IMR-90 (cell line): ENCODE results near the gene FARP1. TPM values are rescaled to one million over a fixed set of nuclear protein-coding genes. Genes with fewer than 3 reads are reported as not detected.

Experiments
- ATAC-seq: fragments of 200-7000 bp; cut with Tn5 transposase; 2 replicates; pipeline ENCODE4 v1.9.1; 2020; ENCODE audit warnings: low read depth, mild to moderate bottlenecking, moderate library complexity
- BruUV-seq: library from RNA; stranded (reverse); fragments of 400-500 nt; replicated peaks from 2 replicates; lab custom pipeline; 2021; lab: Mats Ljungman, UMichigan
- CTCF ChIA-PET: fragments of 300-600 bp; formaldehyde crosslinking; extraction: SDS; loops from one replicate; lab custom pipeline; 2021; ENCODE audit warnings: antibody characterized with exemption; lab: Yijun Ruan, JAX
- POLR2A ChIA-PET: fragments of 300-600 bp; sonication (Branson Sonifier 250); formaldehyde crosslinking; loops from one replicate; lab custom pipeline; 2022; ENCODE audit warnings: antibody characterized with exemption; ENCODE audit not compliant: unreplicated experiment; lab: Charles Lee
- DNase-seq: peaks from one replicate; pipeline ENCODE4 v3.0.0; 2013
- H2AFZ ChIP-seq: replicated peaks from 2 replicates; pipeline ENCODE3; 2013; ENCODE audit warnings: low read length, mild to moderate bottlenecking; ENCODE audit not compliant: poor library complexity
- H2AK5ac ChIP-seq: 2 replicates; pipeline ENCODE4 v1.6.1; 2013; ENCODE audit warnings: low read depth, low read length, inconsistent platforms
- H2AK9ac ChIP-seq: replicated peaks from 2 replicates; pipeline ENCODE3; 2013; ENCODE audit warnings: mild to moderate bottlenecking, low read depth, low read length, moderate library complexity; ENCODE audit not compliant: poor library complexity
- H2BK120ac ChIP-seq: 2 replicates; pipeline ENCODE4 v1.6.1; 2013; ENCODE audit warnings: low read depth, low read length, inconsistent platforms
- H2BK15ac ChIP-seq: 3 replicates; pipeline ENCODE4 v1.6.1; 2013; ENCODE audit warnings: low read depth, low read length, inconsistent platforms
- H2BK20ac ChIP-seq: 2 replicates; pipeline ENCODE4 v1.6.1; 2013; ENCODE audit warnings: low read depth, mild to moderate bottlenecking, inconsistent platforms, low read length, moderate library complexity
- H2BK5ac ChIP-seq: 2 replicates; pipeline ENCODE4 v1.6.1; 2013; ENCODE audit warnings: mild to moderate bottlenecking, low read depth, low read length, inconsistent platforms; ENCODE audit not compliant: poor library complexity, severe bottlenecking
- H3K14ac ChIP-seq: replicated peaks from 2 replicates; pipeline ENCODE4 v1.6.1; 2013; ENCODE audit warnings: low read depth, low read length, inconsistent platforms
- H3K18ac ChIP-seq: 2 replicates; pipeline ENCODE4 v1.6.1; 2013; ENCODE audit warnings: low read depth, low read length, control low read depth
- H3K23ac ChIP-seq: 2 replicates; pipeline ENCODE4 v1.6.1; 2013; ENCODE audit warnings: low read depth, low read length, inconsistent platforms
- H3K27ac ChIP-seq: 2 replicates; pipeline ENCODE4 v1.5.1; 2013; ENCODE audit warnings: mild to moderate bottlenecking, control low read depth, low read length; ENCODE audit not compliant: insufficient read depth
- H3K27me3 ChIP-seq: 2 replicates; pipeline ENCODE4 v1.6.1; 2013; ENCODE audit warnings: low read length; ENCODE audit not compliant: control insufficient read depth, insufficient read depth
- H3K36me3 ChIP-seq: 2 replicates; pipeline ENCODE4 v1.6.1; 2013; ENCODE audit warnings: low read length, mixed read lengths; ENCODE audit not compliant: control insufficient read depth, insufficient read depth
- H3K4ac ChIP-seq: 2 replicates; pipeline ENCODE4 v1.6.1; 2013; ENCODE audit warnings: low read depth, low read length, inconsistent platforms
- H3K4me1 ChIP-seq: 2 replicates; pipeline ENCODE4 v1.6.1; 2013; ENCODE audit warnings: low read length, mixed read lengths; ENCODE audit not compliant: control insufficient read depth, insufficient read depth
- H3K4me2 ChIP-seq: 2 replicates; pipeline ENCODE4 v1.6.1; 2013; ENCODE audit warnings: low read depth, mild to moderate bottlenecking, control low read depth, low read length, moderate library complexity
- H3K4me3 ChIP-seq: 2 replicates; pipeline ENCODE4 v1.5.1; 2013; ENCODE audit warnings: low read depth, mild to moderate bottlenecking, control low read depth, low read length, moderate library complexity; ENCODE audit not compliant: insufficient read depth
- H3K56ac ChIP-seq: 2 replicates; pipeline ENCODE4 v1.6.1; 2013; ENCODE audit warnings: low read length, inconsistent platforms; ENCODE audit not compliant: insufficient read depth; ENCODE audit errors: extremely low read depth
- H3K79me1 ChIP-seq, 2 experiments: 2 replicates each; pipeline ENCODE4 v1.6.1; 2013; ENCODE audit warnings: low read length in 2 of 2, inconsistent platforms in 1 of 2, low read depth in 1 of 2
- H3K9ac ChIP-seq: 2 replicates; pipeline ENCODE4 v1.6.1; 2013; ENCODE audit warnings: low read depth, low read length, control low read depth
- H3K9me1 ChIP-seq: 2 replicates; pipeline ENCODE4 v1.6.1; 2013; ENCODE audit warnings: low read length, inconsistent platforms; ENCODE audit not compliant: insufficient read depth
- H3K9me3 ChIP-seq: 2 replicates; pipeline ENCODE4 v1.6.1; 2013; ENCODE audit warnings: low read length; ENCODE audit not compliant: control insufficient read depth, insufficient read depth
- H4K20me1 ChIP-seq: 2 replicates; pipeline ENCODE4 v1.6.1; 2013; ENCODE audit warnings: low read length, inconsistent platforms; ENCODE audit not compliant: insufficient read depth
- H4K5ac ChIP-seq: 2 replicates; pipeline ENCODE4 v1.6.1; 2013; ENCODE audit warnings: mild to moderate bottlenecking, low read depth, low read length, control low read depth
- H4K8ac ChIP-seq, 2 experiments: 2 replicates each; pipeline ENCODE4 v1.6.1; 2013; ENCODE audit warnings: low read depth in 2 of 2, low read length in 2 of 2, control low read depth in 1 of 2, inconsistent platforms in 1 of 2
- H4K91ac ChIP-seq: 2 replicates; pipeline ENCODE4 v1.6.1; 2013; ENCODE audit warnings: low read depth, low read length, inconsistent platforms; ENCODE audit not compliant: insufficient read depth
- MAFK ChIP-seq: IDR thresholded peaks from 2 replicates; pipeline ENCODE4 v1.6.1; 2012; ENCODE audit warnings: low read depth, low read length, improper control_type of control experiment
- POLR2A ChIP-seq: IDR thresholded peaks from 2 replicates; pipeline ENCODE4 v1.6.1; 2012; ENCODE audit warnings: mild to moderate bottlenecking, low read depth, low read length
- WGBS, 2 experiments: methylation state at CpG; one replicate each; pipeline versions ENCODE4 v1.1.5 to v1.1.7; 2013; ENCODE audit warnings: missing lambda C conversion rate in 2 of 2; ENCODE audit not compliant: insufficient read length in 1 of 2; ENCODE audit errors: extremely low coverage in 2 of 2; 5-methylcytosine and 5-hydroxymethylcytosine counted together
- dilution Hi-C: fragments of 300-500 bp; cut with HindIII; formaldehyde crosslinking; loops from one replicate; pipeline ENCODE4 v1.14.3; 2018; ENCODE audit warnings: low sequenced_read_pairs; ENCODE audit not compliant: unreplicated experiment
- in situ Hi-C: fragments of 300-500 bp; cut with MboI; formaldehyde crosslinking; loops from 3 replicates; pipeline ENCODE4 v1.14.3; 2019; ENCODE audit warnings: low sequenced_read_pairs, inconsistent platforms, mixed read lengths
- intact Hi-C: fragments of 100-400 bp; cut with micrococcal nuclease; formaldehyde crosslinking; loops from 2 replicates; pipeline ENCODE4 v1.10.0; 2022
- polyA plus RNA-seq, 3 experiments: library from polyadenylated mRNA; depleted of rRNA; stranded (reverse); fragments of >200 nt; gene quantifications; 2 replicates each; pipeline ENCODE4 v1.2.3, GENCODE V29; 2012; ENCODE audit warnings: low replicate concordance in 1 of 3
- total RNA-seq: library from RNA; depleted of rRNA; stranded (reverse); fragments of >200 nt; gene quantifications from 2 replicates; pipeline ENCODE4 v1.2.3, GENCODE V29; 2012

Gene FARP1
- total and polyA plus RNA-seq, 2 of the 4 experiments (the other 2 are of a cell fraction) = 39.6 to 57.0 TPM

GRCh38 chr13:98405690-98406344 is 262.9 kb downstream of the FARP1 start:
- Histone ChIP-seq H3K4ac (no peak overlapping the region), H2BK5ac (no peak overlapping the region), H3K9ac (no peak overlapping the region), H3K56ac (no peak overlapping the region), H4K20me1 (peaks cover 3% of the 10 kb centered on the region; the same call in 1 of the 2 replicates), H3K9me3 (no peaks in the 10 kb centered on the region), H3K4me3 (no peak overlapping the region), H2BK15ac (no peak overlapping the region), H2BK20ac (no peak overlapping the region), H3K4me2 (no peak overlapping the region), H3K23ac (no peak overlapping the region), H2AK9ac (no peak overlapping the region), H3K27ac (no peak overlapping the region), H3K36me3 (peaks cover 35% of the 10 kb centered on the region), H2BK120ac (no peak overlapping the region), H3K27me3 (no peaks in the 10 kb centered on the region), H3K18ac (no peak overlapping the region), H4K91ac (no peak overlapping the region), H2AFZ (no peak overlapping the region), H3K9me1 (peaks cover 17% of the 10 kb centered on the region), H2AK5ac (no peak overlapping the region), H4K5ac (no peak overlapping the region), H3K4me1 (no peaks in the 10 kb centered on the region), H4K8ac (no peak overlapping the region), H3K14ac (no peak overlapping the region), H3K79me1 (peaks cover 14 to 37% of the 10 kb centered on the region in 2 experiments)
- ChIA-PET CTCF (no interaction called here), POLR2A (no interaction called here)
- TF ChIP-seq POLR2A = no peak
- TF ChIP-seq MAFK = peak; percentile 63
- no TSS peak for BruUV-seq
- DNase-seq (no peak), ATAC-seq (no peak)
- intact Hi-C loops (no loop called here), dilution Hi-C loops (no loop called here), in situ Hi-C loops (no loop called here)
- 100% methylated on average over 1 of the region's 8 CpGs; no CpG with 5 or more reads in 1 of the 2 experiments for WGBS, 2 experiments
